Astrocyte (in vitro differentiated cells and primary cell): ENCODE data around the gene ERF.

ENCODE experiments used
- CTCF ChIP-seq: IDR thresholded peaks from 2 replicates; pipeline ENCODE4 v1.5.1; 2011; ENCODE audit warnings: low read depth, mild to moderate bottlenecking, inconsistent platforms, low read length, moderate library complexity; ENCODE audit not compliant: insufficient read depth
- EZH2 ChIP-seq: IDR thresholded peaks from 2 replicates; pipeline ENCODE4 v1.6.1; 2012; ENCODE audit warnings: mild to moderate bottlenecking, low read length, inconsistent platforms; ENCODE audit not compliant: insufficient read depth

- no peak for TF ChIP-seq CTCF
- TF ChIP-seq EZH2: no peak
Observed at GRCh38 chr19:42303876-42304275, 48.9 kb upstream of the ERF start.
